Small intestine (tissue), 7 donors: ENCODE data around the gene PFDN5. TPM values are rescaled to one million over a fixed set of nuclear protein-coding genes. Genes with fewer than 3 reads are reported as not detected.

Experiments
- DNase-seq, 2 donors: peaks; one replicate each; pipeline versions ENCODE4 v3.0.0 to v3.0.0-alpha.2; 2013
- FAIRE-seq: peaks from 2 replicates; lab custom pipeline; 2012; peaks lifted over from hg19 to GRCh38; lab: Jason Lieb, UNC
- H3K27ac ChIP-seq, 3 donors: one replicate each; pipeline ENCODE4 v1.5.1; 2013; ENCODE audit warnings: low read length in 2 of 3, mild to moderate bottlenecking in 2 of 3, control low read depth in 1 of 3, inconsistent platforms in 1 of 3, low read depth in 1 of 3, moderate library complexity in 1 of 3
- H3K27me3 ChIP-seq, 3 donors: one replicate each; pipeline ENCODE4 v1.6.1; 2013; ENCODE audit warnings: low read length in 3 of 3, inconsistent platforms in 1 of 3; ENCODE audit not compliant: control insufficient read depth in 3 of 3, insufficient read depth in 3 of 3
- H3K36me3 ChIP-seq, 3 donors: one replicate each; pipeline ENCODE4 v1.6.1; 2013; ENCODE audit warnings: low read length in 3 of 3, inconsistent platforms in 1 of 3, low read depth in 1 of 3, mild to moderate bottlenecking in 1 of 3, moderate library complexity in 1 of 3; ENCODE audit not compliant: control insufficient read depth in 3 of 3, insufficient read depth in 2 of 3
- H3K4me1 ChIP-seq, 3 donors: one replicate each; pipeline ENCODE4 v1.6.1; 2013; ENCODE audit warnings: low read length in 2 of 3, inconsistent platforms in 1 of 3, low read depth in 1 of 3, mild to moderate bottlenecking in 1 of 3, moderate library complexity in 1 of 3; ENCODE audit not compliant: control insufficient read depth in 3 of 3, insufficient read depth in 2 of 3
- H3K4me3 ChIP-seq, 3 donors: one replicate each; pipeline ENCODE4 v1.5.1; 2013; ENCODE audit warnings: low read length in 3 of 3, control low read depth in 1 of 3, inconsistent platforms in 1 of 3, low read depth in 1 of 3, mild to moderate bottlenecking in 1 of 3, moderate library complexity in 1 of 3
- H3K9me3 ChIP-seq, 2 donors: one replicate each; pipeline ENCODE4 v1.6.1; 2013; ENCODE audit warnings: low read depth in 1 of 2, low read length in 1 of 2; ENCODE audit not compliant: control insufficient read depth in 2 of 2, insufficient read depth in 1 of 2
- WGBS, 3 donors: extraction: QIAGEN DNeasy Blood & Tissue Kit; methylation state at CpG; one replicate each; pipeline ENCODE4 v1.1.7; 2013; 5-methylcytosine and 5-hydroxymethylcytosine counted together
- polyA plus RNA-seq, 4 donors: library from polyadenylated mRNA; stranded (reverse) in 3 of 4; unstranded in 1 of 4; fragments of 200-250 nt in 3 of 4; fragments of 120-200 nt in 1 of 4; gene quantifications; one replicate each; pipeline versions ENCODE4 v1.2.1 to v1.2.3, GENCODE V29; 2013
- donor health status: healthy with polysubstance abuse.
- donor health status: control.
- donor health status: control.
- donor health status: Bipolar disorder and iron deficiency.
- donor health status: healthy.

PFDN5 gene
- polyA plus RNA-seq, 4 donors = 620 to 1,223 (median 795) TPM

DNA sequence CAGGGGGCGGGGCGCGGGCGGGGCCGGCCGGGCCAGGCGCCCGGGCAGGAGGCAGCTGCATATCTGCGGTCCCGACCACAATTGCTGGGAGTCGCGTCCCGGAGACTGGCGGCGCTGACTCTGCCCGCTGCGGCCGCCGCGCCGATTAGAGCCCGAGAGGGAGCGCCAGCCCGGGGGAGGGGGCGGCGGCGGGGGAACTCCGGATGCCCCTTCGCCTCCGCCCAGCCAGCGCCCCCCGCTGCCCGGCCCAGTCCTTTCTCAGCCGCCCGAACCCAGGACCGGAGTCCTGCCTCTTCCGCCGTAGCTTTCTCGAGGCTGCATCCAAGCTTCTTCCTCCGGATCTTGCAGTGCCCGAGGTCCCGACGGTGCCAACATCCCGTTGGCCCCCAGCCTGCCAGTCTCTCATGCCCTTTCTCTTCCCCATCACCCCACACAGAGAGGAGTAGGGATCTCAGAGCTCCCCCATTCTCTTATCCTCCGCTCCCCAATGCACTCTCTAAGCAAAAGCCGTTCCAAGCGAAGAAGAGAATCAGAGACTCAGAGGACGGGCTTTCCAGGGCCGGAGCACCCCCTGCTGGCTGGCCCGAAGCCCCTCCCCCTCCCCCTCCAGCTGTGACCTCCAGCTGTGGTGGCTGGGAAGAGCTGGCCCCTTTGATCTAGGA, 49.6 kb downstream of the PFDN5 start:
- FAIRE-seq (no peak), DNase-seq (peak; percentile 62 to 73)
- Histone ChIP-seq H3K36me3 (no peaks in the 10 kb centered on the region), H3K4me1 (peaks cover 0 to 9% (median 0%) of the 10 kb centered on the region in 3 donors), H3K27me3 (peaks cover 0 to 12% (median 0%) of the 10 kb centered on the region in 3 donors), H3K27ac (peak overlapping the region; percentile 42 to 81 (median 61)), H3K4me3 (peak overlapping the region; percentile 48 to 72 (median 57)), H3K9me3 (no peaks in the 10 kb centered on the region)
- 0 to 1% (median 0%) methylated on average over 24 to 50 of the region's 50 CpGs for WGBS, 3 donors

- Histone ChIP-seq H3K27me3 (peaks cover 0 to 9% (median 0%) of the 10 kb centered on the region in 3 donors), H3K9me3 (no peaks in the 10 kb centered on the region), H3K36me3 (no peaks in the 10 kb centered on the region), H3K4me1 (peaks cover 0 to 9% (median 0%) of the 10 kb centered on the region in 3 donors), H3K27ac (peak overlapping the region in 2 of 3 donors; percentile 61 to 81), H3K4me3 (peak overlapping the region in 2 of 3 donors; percentile 48 to 72)
- DNase-seq = peak in 1 of 2 donors; percentile 18
- 31 to 40% (median 32%) methylated on average over 10 of the region's 10 CpGs for WGBS, 3 donors
- FAIRE-seq = no peak
These were observed 50.3 kb downstream of the PFDN5 start for GRCh38 chr12:53345486-53346188.

GRCh38 chr12:53346491-53346890, 51.1 kb downstream of the PFDN5 start:
- FAIRE-seq (no peak), DNase-seq (no peak)
- H3K27ac ChIP-seq = no peak overlapping the region
- 90 to 100% (median 94%) methylated on average over 1 of the region's 1 CpG for WGBS, 3 donors
- H3K4me1 ChIP-seq = peaks cover 0 to 9% (median 0%) of the 10 kb centered on the region in 3 donors
- H3K27me3 ChIP-seq = peaks cover 0 to 9% (median 0%) of the 10 kb centered on the region in 3 donors
- H3K4me3 ChIP-seq = no peak overlapping the region
- H3K9me3 ChIP-seq = no peaks in the 10 kb centered on the region
- no peaks in the 10 kb centered on the region for H3K36me3 ChIP-seq

DNA sequence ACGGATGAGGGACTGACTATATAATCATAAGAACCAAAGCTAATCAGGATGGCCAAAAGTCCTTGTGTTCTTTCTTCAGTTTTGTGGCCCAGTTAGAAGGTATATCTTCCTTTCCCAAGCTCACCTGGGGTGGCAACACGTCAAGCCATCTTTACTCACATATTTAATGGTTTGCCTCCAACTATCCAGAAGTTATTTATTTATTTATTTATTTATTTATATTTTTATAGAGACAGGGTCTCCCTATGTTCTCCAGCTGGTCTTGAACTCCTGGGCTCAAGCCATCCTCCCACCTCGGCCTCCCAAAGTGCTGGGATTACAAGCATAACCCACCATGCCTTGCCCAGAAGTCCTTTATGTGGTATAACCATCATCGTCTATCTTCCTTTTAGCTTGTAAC, 52.6 kb downstream of the PFDN5 start:
- Histone ChIP-seq H3K4me3 (no peak overlapping the region), H3K27me3 (peaks cover 0 to 9% (median 0%) of the 10 kb centered on the region in 3 donors), H3K36me3 (no peaks in the 10 kb centered on the region), H3K27ac (no peak overlapping the region), H3K9me3 (no peaks in the 10 kb centered on the region), H3K4me1 (peaks cover 0 to 12% (median 0%) of the 10 kb centered on the region in 3 donors)
- DNase-seq (no peak), FAIRE-seq (no peak)
- 87 to 91% (median 88%) methylated on average over 4 of the region's 4 CpGs for WGBS, 3 donors

Other genes starting within 250 kb of the PFDN5 start
- gene TNS2, start 245.5 kb upstream of the PFDN5 start, polyA plus RNA-seq = 10 to 100 TPM in 3 of 4 donors, 1 to 10 TPM in 1; 5.8 to 52.9 (median 25.0) TPM
- 10 to 100 TPM; 19.7 to 37.6 (median 22.9) TPM for gene SPRYD3, start 216.2 kb upstream of the PFDN5 start, polyA plus RNA-seq
- gene IGFBP6, start 197.9 kb upstream of the PFDN5 start, polyA plus RNA-seq = 100 to 1,000 TPM in 1 of 4 donors, 1 to 10 TPM in 3; 3.4 to 135 (median 7.1) TPM
- 100 to 1,000 TPM in 1 of 4 donors, 10 to 100 TPM in 2, 1 to 10 TPM in 1; 4.2 to 141 (median 85.7) TPM for gene SOAT2, start 192.1 kb upstream of the PFDN5 start, polyA plus RNA-seq
- 10 to 100 TPM in 1 of 4 donors, 1 to 10 TPM in 3; 2.9 to 23.4 (median 7.1) TPM for gene ZNF740, start 114.8 kb upstream of the PFDN5 start, polyA plus RNA-seq
- gene CSAD, start 114.6 kb upstream of the PFDN5 start, polyA plus RNA-seq = 10 to 100 TPM; 12.9 to 56.4 (median 34.4) TPM
- 1 to 10 TPM; 1.8 to 9.2 (median 5.0) TPM for gene ITGB7, start 88.3 kb upstream of the PFDN5 start, polyA plus RNA-seq
- 1 to 10 TPM in 2 of 4 donors, under 1 TPM in 1, not detected in 1; 0.54 to 8.0 (median 7.1) TPM for gene RARG, start 63.3 kb upstream of the PFDN5 start, polyA plus RNA-seq
- gene ESPL1, start 27.2 kb upstream of the PFDN5 start, polyA plus RNA-seq = 10 to 100 TPM in 3 of 4 donors, 1 to 10 TPM in 1; 8.0 to 48.9 (median 25.5) TPM
- gene MYG1, start 4.2 kb downstream of the PFDN5 start, polyA plus RNA-seq = 10 to 100 TPM; 42.4 to 87.0 (median 66.9) TPM
- 10 to 100 TPM; 20.0 to 54.0 (median 33.7) TPM for gene AAAS, start 26.1 kb downstream of the PFDN5 start, polyA plus RNA-seq
- under 1 TPM in 1 of 4 donors, not detected in 3; 0.01 TPM for gene SP7, start 40.8 kb downstream of the PFDN5 start, polyA plus RNA-seq
- gene SP1, start 84.6 kb downstream of the PFDN5 start, polyA plus RNA-seq = 10 to 100 TPM; 13.8 to 75.6 (median 18.3) TPM
- 10 to 100 TPM in 1 of 4 donors, under 1 TPM in 2, not detected in 1; 0.04 to 12.9 (median 0.81) TPM for gene AMHR2, start 128.3 kb downstream of the PFDN5 start, polyA plus RNA-seq
- 1,000 to 10,000 TPM in 1 of 4 donors, 100 to 1,000 TPM in 3; 507 to 1,038 (median 704) TPM for gene PRR13, start 146.2 kb downstream of the PFDN5 start, polyA plus RNA-seq
- gene PCBP2, start 156.6 kb downstream of the PFDN5 start, polyA plus RNA-seq = 100 to 1,000 TPM; 446 to 821 (median 494) TPM
- gene MAP3K12, start 203.9 kb downstream of the PFDN5 start, polyA plus RNA-seq = 1 to 10 TPM in 3 of 4 donors, under 1 TPM in 1; 0.67 to 9.0 (median 4.3) TPM
- 10 to 100 TPM; 18.9 to 31.0 (median 26.9) TPM for gene TARBP2, start 205.7 kb downstream of the PFDN5 start, polyA plus RNA-seq
- 1 to 10 TPM in 1 of 4 donors, under 1 TPM in 1, not detected in 2; 0.12 to 4.2 TPM for gene NPFF, start 211.9 kb downstream of the PFDN5 start, polyA plus RNA-seq